H1 (cell line): ENCODE results near the gene HMCN2. TPM values are rescaled to one million over a fixed set of nuclear protein-coding genes. Genes with fewer than 3 reads are reported as not detected.
A peak's percentile ranks its signal among the peaks of the same experiment; 100 is the strongest.

Experiments used
- CTCF ChIA-PET: fragments of 300-600 bp; sonication (Branson Sonifier 250); formaldehyde crosslinking; loops from one replicate; lab custom pipeline; 2021; ENCODE audit not compliant: partially characterized antibody; lab: Charles Lee
- POLR2A ChIA-PET: fragments of 300-600 bp; sonication (Branson Sonifier 250); formaldehyde crosslinking; loops from one replicate; lab custom pipeline; 2021; ENCODE audit warnings: inconsistent platforms; ENCODE audit not compliant: partially characterized antibody; lab: Charles Lee
- DNase-seq, 2 experiments: peaks; one replicate each; pipeline versions ENCODE4 v3.0.0 to v3.0.0-alpha.2; 2010 to 2022; ENCODE audit warnings: low spot score in 2 of 2, low read depth in 1 of 2, mixed read lengths in 1 of 2
- FAIRE-seq: peaks from 2 replicates; lab custom pipeline; 2011; peaks lifted over from hg19 to GRCh38; lab: Jason Lieb, UNC
- H2AFZ ChIP-seq: 2 replicates; pipeline ENCODE4 v1.8.1; 2012; ENCODE audit warnings: low read length, inconsistent platforms
- H2AK5ac ChIP-seq: 2 replicates; pipeline ENCODE4 v1.6.1; 2013; ENCODE audit warnings: low read depth, low read length
- H2BK120ac ChIP-seq: replicated peaks from 2 replicates; pipeline ENCODE3; 2013; ENCODE audit warnings: low read depth, low read length, inconsistent platforms
- H2BK12ac ChIP-seq: 2 replicates; pipeline ENCODE4 v1.6.1; 2013; ENCODE audit warnings: low read depth, low read length
- H2BK15ac ChIP-seq: 2 replicates; pipeline ENCODE4 v1.6.1; 2013; ENCODE audit warnings: low read length
- H2BK20ac ChIP-seq: 2 replicates; pipeline ENCODE4 v1.6.1; 2013; ENCODE audit warnings: low read length
- H2BK5ac ChIP-seq: 2 replicates; pipeline ENCODE4 v1.6.1; 2013; ENCODE audit warnings: low read depth, low read length
- H3K14ac ChIP-seq: 2 replicates; pipeline ENCODE4 v1.6.1; 2013; ENCODE audit warnings: inconsistent platforms; ENCODE audit not compliant: insufficient read length
- H3K18ac ChIP-seq: 2 replicates; pipeline ENCODE4 v1.6.1; 2013; ENCODE audit warnings: low read length; ENCODE audit errors: extremely low read depth
- H3K23ac ChIP-seq: 2 replicates; pipeline ENCODE4 v1.6.1; 2013; ENCODE audit warnings: inconsistent platforms; ENCODE audit not compliant: insufficient read length
- H3K23me2 ChIP-seq: 2 replicates; pipeline ENCODE4 v1.6.1; 2013; ENCODE audit warnings: low read depth, low read length
- H3K27ac ChIP-seq: 2 replicates; pipeline ENCODE4 v1.6.1; 2011; ENCODE audit warnings: low read depth, low read length, inconsistent platforms
- H3K27me3 ChIP-seq, 4 experiments: replicated peaks in 1 of 4; 1 replicate in 1 of 4; 2 replicates in 3 of 4; pipeline versions ENCODE4 v1.6.1 to v1.8.1; 2011 to 2013; ENCODE audit warnings: low read length in 3 of 4, mild to moderate bottlenecking in 3 of 4, inconsistent platforms in 2 of 4, mixed read lengths in 2 of 4, moderate library complexity in 1 of 4; ENCODE audit not compliant: control insufficient read depth in 3 of 4, insufficient read depth in 3 of 4; ENCODE audit errors: extremely low read depth in 1 of 4
- H3K36me3 ChIP-seq, 4 experiments: 2 replicates each; pipeline versions ENCODE4 v1.6.1 to v1.8.1; 2011 to 2013; ENCODE audit warnings: mild to moderate bottlenecking in 4 of 4, low read length in 3 of 4, moderate library complexity in 2 of 4, control low read depth in 1 of 4, inconsistent platforms in 1 of 4; ENCODE audit not compliant: insufficient read depth in 4 of 4, control insufficient read depth in 2 of 4
- H3K4ac ChIP-seq: replicated peaks from 2 replicates; pipeline ENCODE3; 2013; ENCODE audit warnings: low read length, low read depth, mixed read lengths, inconsistent platforms; ENCODE audit not compliant: insufficient read length
- H3K4me1 ChIP-seq, 4 experiments: replicated peaks in 1 of 4; 1 replicate in 1 of 4; 2 replicates in 3 of 4; pipeline versions ENCODE4 v1.6.1 to v1.8.1; 2011 to 2013; ENCODE audit warnings: low read length in 3 of 4, inconsistent platforms in 2 of 4, mixed read lengths in 1 of 4; ENCODE audit not compliant: insufficient read depth in 4 of 4, control insufficient read depth in 3 of 4
- H3K4me2 ChIP-seq, 2 experiments: 2 replicates each; pipeline versions ENCODE4 v1.6.1 to v1.8.1; 2011 to 2013; ENCODE audit warnings: low read depth in 2 of 2, low read length in 2 of 2, control low read depth in 1 of 2, inconsistent platforms in 1 of 2, mild to moderate bottlenecking in 1 of 2; ENCODE audit not compliant: insufficient read depth in 1 of 2
- H3K4me3 ChIP-seq, 4 experiments: fragments of 200-600, 300-600 bp in 1 of 4; sonication (generic), shearing (Covaris generic), sonication (Bioruptor Twin) in 1 of 4; 2 replicates each; pipeline versions ENCODE4 v1.5.1 to v1.8.1; 2011 to 2016; ENCODE audit warnings: low read length in 4 of 4, low read depth in 3 of 4, control low read depth in 2 of 4, inconsistent platforms in 2 of 4, mild to moderate bottlenecking in 2 of 4, mixed read lengths in 1 of 4, moderate library complexity in 1 of 4; ENCODE audit not compliant: insufficient read depth in 2 of 4; ENCODE audit errors: extremely low read depth in 1 of 4
- H3K56ac ChIP-seq: replicated peaks from 2 replicates; pipeline ENCODE3; 2013; ENCODE audit warnings: low read depth, mild to moderate bottlenecking, mixed read lengths, low read length, inconsistent platforms; ENCODE audit not compliant: insufficient read length
- H3K79me1 ChIP-seq: 2 replicates; pipeline ENCODE4 v1.6.1; 2013; ENCODE audit warnings: low read depth, low read length, control low read depth
- H3K79me2 ChIP-seq, 2 experiments: 2 replicates each; pipeline versions ENCODE4 v1.6.1 to v1.8.1; 2012 to 2013; ENCODE audit warnings: low read length in 2 of 2, mild to moderate bottlenecking in 2 of 2, inconsistent platforms in 1 of 2; ENCODE audit not compliant: insufficient read depth in 2 of 2, control insufficient read depth in 1 of 2
- H3K9ac ChIP-seq, 4 experiments: replicated peaks in 1 of 4; 1 replicate in 1 of 4; 2 replicates in 3 of 4; pipeline versions ENCODE4 v1.6.1 to v1.8.1; 2011 to 2013; ENCODE audit warnings: low read depth in 3 of 4, low read length in 3 of 4, control low read depth in 2 of 4, mild to moderate bottlenecking in 2 of 4, moderate library complexity in 2 of 4, inconsistent platforms in 1 of 4; ENCODE audit errors: extremely low read depth in 1 of 4
- H3K9me3 ChIP-seq, 2 experiments: 2 replicates each; pipeline versions ENCODE4 v1.6.1 to v1.8.1; 2012 to 2013; ENCODE audit warnings: mild to moderate bottlenecking in 2 of 2, moderate library complexity in 2 of 2, control low read depth in 1 of 2, inconsistent platforms in 1 of 2, low read depth in 1 of 2, low read length in 1 of 2, mixed read lengths in 1 of 2; ENCODE audit not compliant: insufficient read depth in 2 of 2
- H4K20me1 ChIP-seq, 2 experiments: replicated peaks in 1 of 2; 2 replicates each; pipeline versions ENCODE3 to v1.8.1; 2011 to 2013; ENCODE audit warnings: inconsistent platforms in 2 of 2, low read length in 2 of 2, mild to moderate bottlenecking in 1 of 2; ENCODE audit not compliant: insufficient read depth in 2 of 2, control insufficient read depth in 1 of 2
- H4K5ac ChIP-seq: 2 replicates; pipeline ENCODE4 v1.6.1; 2013; ENCODE audit warnings: low read length, low read depth, mixed read lengths, inconsistent platforms; ENCODE audit not compliant: insufficient read length
- H4K8ac ChIP-seq: 2 replicates; pipeline ENCODE4 v1.8.0; 2013; ENCODE audit warnings: mild to moderate bottlenecking, moderate library complexity, low read length, inconsistent platforms; ENCODE audit not compliant: insufficient read depth; ENCODE audit errors: extremely low read depth
- H4K91ac ChIP-seq: replicated peaks from 2 replicates; pipeline ENCODE3; 2013; ENCODE audit warnings: low read length, mixed read lengths, inconsistent platforms; ENCODE audit not compliant: insufficient read length
- ATF2 ChIP-seq: IDR thresholded peaks from 2 replicates; pipeline ENCODE4 v1.6.1; 2012; ENCODE audit warnings: low read length, inconsistent platforms
- CBX5 ChIP-seq: fragments of 300-800, 300-1000 bp; sonication (generic); IDR thresholded peaks from 2 replicates; pipeline ENCODE4 v1.7.1; 2016; ENCODE audit warnings: antibody characterized with exemption, low read length, low read depth
- CHD2 ChIP-seq: IDR thresholded peaks from 2 replicates; pipeline ENCODE4 v1.6.1; 2012; ENCODE audit warnings: low read length, improper control_type of control experiment
- EGR1 ChIP-seq: IDR thresholded peaks from 2 replicates; pipeline ENCODE4 v1.6.1; 2011; ENCODE audit warnings: low read depth, low read length, borderline replicate concordance
- POLR2AphosphoS5 ChIP-seq: IDR thresholded peaks from 2 replicates; pipeline ENCODE4 v1.6.1; 2011; ENCODE audit warnings: low read depth, low read length
- POU5F1 ChIP-seq: IDR thresholded peaks from 2 replicates; pipeline ENCODE4 v1.6.1; 2011; ENCODE audit warnings: low read depth, mild to moderate bottlenecking, low read length, moderate library complexity
- SP1 ChIP-seq: IDR thresholded peaks from 2 replicates; pipeline ENCODE4 v1.6.1; 2011; ENCODE audit warnings: low read depth, low read length
- TCF12 ChIP-seq: IDR thresholded peaks from 2 replicates; pipeline ENCODE4 v1.6.1; 2011; ENCODE audit warnings: low read depth, mild to moderate bottlenecking, low read length
- WGBS, 2 experiments: shearing (Covaris generic) in 1 of 2; methylation state at CpG; one replicate each; pipeline versions ENCODE4 v1.1.6 to v1.1.7; 2013 to 2015; ENCODE audit warnings: low lambda C conversion rate in 2 of 2, mixed read lengths in 2 of 2, inconsistent platforms in 1 of 2, low coverage in 1 of 2, missing lambda C conversion rate in 1 of 2; ENCODE audit not compliant: insufficient replicate concordance in 2 of 2, insufficient coverage in 1 of 2, insufficient read length in 1 of 2; ENCODE audit errors: extremely low coverage in 1 of 2, missing lambda C conversion rate in 1 of 2; 5-methylcytosine and 5-hydroxymethylcytosine counted together
- polyA plus RNA-seq, 7 experiments: library from polyadenylated mRNA; depleted of rRNA in 3 of 7; stranded (reverse) in 5 of 7; unstranded in 2 of 7; fragments of >200 nt in 5 of 7; fragments of 200-250 nt in 2 of 7; gene quantifications; 1 replicate in 5 of 7; 2 replicates in 1 of 7; 4 replicates in 1 of 7; pipeline versions ENCODE4 v1.2.1 to v1.2.3, GENCODE V29; 2011 to 2013; ENCODE audit warnings: missing spikeins in 2 of 7, mixed read lengths in 2 of 7
- total RNA-seq: library from RNA; stranded (reverse); fragmentation: NEBNext Ultra II Directional; extraction: Animal tissue kit (Norgen Biotek cat#: 25700); gene quantifications from 2 replicates; pipeline ENCODE4 v1.2.1, GENCODE V29; 2021
- TF ChIP-seq, protein P1 (sequence below): IDR thresholded peaks from 2 replicates; pipeline ENCODE4 v1.6.1; 2011; ENCODE audit warnings: low read depth, mild to moderate bottlenecking, low read length; ENCODE audit not compliant: insufficient read depth

HMCN2 gene
- total and polyA plus RNA-seq, 2 of the 8 experiments (the other 6 are each of a cell fraction or from before 2014, with no cell fraction given) = 5.0 to 9.1 TPM

DNA sequence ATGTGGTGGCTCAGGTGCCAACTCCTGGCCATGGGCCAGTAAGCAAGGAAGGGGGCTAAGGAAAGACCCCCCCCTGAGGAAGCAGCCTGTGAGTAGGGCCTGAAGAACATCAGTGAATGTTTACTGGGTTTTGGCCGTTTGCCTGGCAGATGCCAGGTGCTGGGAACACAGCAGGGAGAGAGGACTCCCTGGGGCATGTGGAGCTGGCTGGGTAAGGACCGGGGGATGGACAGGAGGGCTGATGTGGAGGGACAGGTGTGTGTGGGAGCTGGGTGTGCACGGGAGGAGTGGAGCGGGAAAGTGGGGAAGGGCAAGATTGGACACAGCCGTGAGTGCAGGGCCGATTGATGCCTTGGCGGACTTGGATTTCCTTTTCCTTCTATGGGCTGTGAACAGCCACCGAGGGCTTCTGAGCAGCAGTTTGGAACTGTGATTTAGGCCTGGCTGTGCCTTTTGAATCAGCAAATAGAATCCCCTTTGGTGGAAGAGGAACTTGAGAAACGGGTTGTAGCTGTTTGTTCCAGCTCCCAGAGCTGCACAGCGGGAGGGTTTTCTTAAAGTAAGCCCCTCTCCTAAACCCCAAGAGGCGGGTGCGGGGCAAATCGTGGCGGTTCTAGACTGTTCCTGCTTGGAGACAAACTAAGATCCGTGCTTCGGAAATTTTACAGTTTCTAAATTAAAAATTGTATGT is 3.1 kb downstream of the HMCN2 start:
- POLR2A ChIA-PET = interaction anchor here (1.2 kb wide), 1 partner anchor 55 kb away, joined by 3 read pairs; no protein-coding TSS in a partner anchor
- CTCF ChIA-PET = interaction anchor here (1.0 to 2.5 kb wide), 7 partner anchors 16 to 58 kb away, joined by 3 to 16 read pairs (median 4); no protein-coding TSS in a partner anchor
- H3K27me3 ChIP-seq = peaks cover 0 to 20% (median 14%) of the 10 kb centered on the region in 4 experiments; a peak in 6 of 7 replicates
- TF ChIP-seq POLR2AphosphoS5 = no peak
- TF ChIP-seq EGR1 = 0 out of 2 replicates have a peak, but pooled peaks have one; percentile 0
- no peak for TF ChIP-seq POU5F1
- TF ChIP-seq, protein P1, sequence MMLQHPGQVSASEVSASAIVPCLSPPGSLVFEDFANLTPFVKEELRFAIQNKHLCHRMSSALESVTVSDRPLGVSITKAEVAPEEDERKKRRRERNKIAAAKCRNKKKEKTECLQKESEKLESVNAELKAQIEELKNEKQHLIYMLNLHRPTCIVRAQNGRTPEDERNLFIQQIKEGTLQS = no peak
- no peak for TF ChIP-seq CBX5
- 0 out of 2 replicates have a peak, but pooled peaks have one; percentile 15 for TF ChIP-seq CHD2
- TF ChIP-seq ATF2 = no peak
- TF ChIP-seq TCF12 = 0 out of 2 replicates have a peak, but pooled peaks have one; percentile 42
- TF ChIP-seq SP1 = peak; percentile 62; the same call in 1 of the 2 replicates

More for the DNA sequence above, 3.1 kb downstream of the HMCN2 start:
- WGBS, 2 experiments = 58% methylated on average over 15 of the region's 16 CpGs; no CpG with 5 or more reads in 1 of the 2 experiments
- peak overlapping the region; percentile 94 for H2BK20ac ChIP-seq
- peak overlapping the region in 1 of 4 experiments; percentile 25; a peak in 2 of 8 replicates for H3K4me3 ChIP-seq
- peaks cover 0 to 22% of the 10 kb centered on the region in 2 experiments; a peak in 2 of 4 replicates for H3K79me2 ChIP-seq
- peak overlapping the region; percentile 58 for H3K27ac ChIP-seq
- H4K8ac ChIP-seq = no peak overlapping the region; the same call in 1 of the 2 replicates
- no peaks in the 10 kb centered on the region for H3K9me3 ChIP-seq
- peak overlapping the region; percentile 84; the same call in 1 of the 2 replicates for H2AK5ac ChIP-seq
- H3K23me2 ChIP-seq = peaks cover 11% of the 10 kb centered on the region; the same call in 1 of the 2 replicates
- H3K79me1 ChIP-seq = no peaks in the 10 kb centered on the region; the same call in 1 of the 2 replicates
- no peak overlapping the region for H3K56ac ChIP-seq
- peak overlapping the region; percentile 87 for H3K18ac ChIP-seq
- DNase-seq = no peak
- H3K4me1 ChIP-seq = peaks cover 8 to 24% (median 15%) of the 10 kb centered on the region in 4 experiments
- H2BK15ac ChIP-seq = peak overlapping the region; percentile 97; the same call in 1 of the 2 replicates
- FAIRE-seq = peak; percentile 85
- H2AFZ ChIP-seq = no peak overlapping the region
- H3K14ac ChIP-seq = no peak overlapping the region
- peak overlapping the region; percentile 37 for H4K5ac ChIP-seq
- H3K36me3 ChIP-seq = no peaks in the 10 kb centered on the region
- H2BK12ac ChIP-seq = peak overlapping the region; percentile 99
- no peak overlapping the region for H3K23ac ChIP-seq
- no peaks in the 10 kb centered on the region for H4K20me1 ChIP-seq
- H2BK120ac ChIP-seq = peak overlapping the region; percentile 60
- peak overlapping the region; percentile 57 to 78 for H3K4me2 ChIP-seq
- H3K4ac ChIP-seq = peak overlapping the region; percentile 47
- H2BK5ac ChIP-seq = peak overlapping the region; percentile 93
- peak overlapping the region in 2 of 4 experiments; percentile 14 to 22; a peak in 1 of 7 replicates for H3K9ac ChIP-seq
- peak overlapping the region; percentile 87 for H4K91ac ChIP-seq
